IMR-90 (cell line): ENCODE data around the gene SP7.

Experiments used
- BHLHE40 ChIP-seq: fragments of 150-350 bp; IDR thresholded peaks from 2 replicates; pipeline ENCODE4 v1.6.1; 2016; ENCODE audit warnings: mild to moderate bottlenecking, low read depth, low read length
- CHD1 ChIP-seq: IDR thresholded peaks from 2 replicates; pipeline ENCODE4 v1.6.1; 2012; ENCODE audit warnings: low read depth, low read length, improper control_type of control experiment
- MAFK ChIP-seq: IDR thresholded peaks from 2 replicates; pipeline ENCODE4 v1.6.1; 2012; ENCODE audit warnings: low read depth, low read length, improper control_type of control experiment
- MAZ ChIP-seq: IDR thresholded peaks from 2 replicates; pipeline ENCODE4 v1.6.1; 2012; ENCODE audit warnings: low read depth, mild to moderate bottlenecking, low read length, improper control_type of control experiment, moderate library complexity, borderline replicate concordance
- MXI1 ChIP-seq: IDR thresholded peaks from 2 replicates; pipeline ENCODE4 v1.6.1; 2012; ENCODE audit warnings: low read depth, mild to moderate bottlenecking, low read length, moderate library complexity, borderline replicate concordance
- NFE2L2 ChIP-seq: fragments of 150-350 bp; IDR thresholded peaks from 2 replicates; pipeline ENCODE4 v1.6.1; 2016; ENCODE audit warnings: low read depth, mild to moderate bottlenecking, low read length
- POLR2A ChIP-seq: IDR thresholded peaks from 2 replicates; pipeline ENCODE4 v1.6.1; 2012; ENCODE audit warnings: mild to moderate bottlenecking, low read depth, low read length
- RAD21 ChIP-seq: IDR thresholded peaks from 2 replicates; pipeline ENCODE4 v1.6.1; 2012; ENCODE audit warnings: low read length, improper control_type of control experiment
- RFX5 ChIP-seq: IDR thresholded peaks from 2 replicates; pipeline ENCODE4 v1.8.0; 2012; ENCODE audit warnings: low read depth, mild to moderate bottlenecking, low read length, moderate library complexity
- SMC3 ChIP-seq: fragments of 150-350 bp; IDR thresholded peaks from 2 replicates; pipeline ENCODE4 v1.6.1; 2016; ENCODE audit warnings: low read depth, mild to moderate bottlenecking, antibody characterized with exemption, low read length, moderate library complexity
- TF ChIP-seq, protein P1 (sequence below): conservative IDR thresholded peaks from 2 replicates; pipeline ENCODE4 v1.5.1; 2012; ENCODE audit warnings: mild to moderate bottlenecking, low read depth, low read length, improper control_type of control experiment
- TF ChIP-seq, protein P2 (sequence below): fragments of 150-350 bp; IDR thresholded peaks from 2 replicates; pipeline ENCODE4 v1.6.1; 2016; ENCODE audit warnings: low read depth, mild to moderate bottlenecking, low read length, moderate library complexity, borderline replicate concordance

DNA sequence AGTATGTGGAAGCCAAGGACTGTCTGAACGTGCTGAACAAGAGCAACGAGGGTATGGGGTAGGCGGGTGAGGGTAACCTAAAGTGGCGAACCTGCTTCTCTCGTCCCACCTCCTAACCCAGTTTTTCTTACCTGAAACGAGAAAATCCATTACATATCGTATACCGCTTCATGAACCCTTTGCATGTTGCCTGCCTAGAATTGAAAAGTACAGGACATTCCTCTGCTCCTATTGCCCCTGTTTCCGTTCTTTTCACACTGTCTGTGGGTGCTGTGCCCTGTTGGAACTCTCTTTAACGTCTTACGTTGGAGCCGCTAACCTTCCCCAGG is 40.3 kb downstream of the SP7 start:
- TF ChIP-seq RFX5, result no peak
- TF ChIP-seq, protein P1, sequence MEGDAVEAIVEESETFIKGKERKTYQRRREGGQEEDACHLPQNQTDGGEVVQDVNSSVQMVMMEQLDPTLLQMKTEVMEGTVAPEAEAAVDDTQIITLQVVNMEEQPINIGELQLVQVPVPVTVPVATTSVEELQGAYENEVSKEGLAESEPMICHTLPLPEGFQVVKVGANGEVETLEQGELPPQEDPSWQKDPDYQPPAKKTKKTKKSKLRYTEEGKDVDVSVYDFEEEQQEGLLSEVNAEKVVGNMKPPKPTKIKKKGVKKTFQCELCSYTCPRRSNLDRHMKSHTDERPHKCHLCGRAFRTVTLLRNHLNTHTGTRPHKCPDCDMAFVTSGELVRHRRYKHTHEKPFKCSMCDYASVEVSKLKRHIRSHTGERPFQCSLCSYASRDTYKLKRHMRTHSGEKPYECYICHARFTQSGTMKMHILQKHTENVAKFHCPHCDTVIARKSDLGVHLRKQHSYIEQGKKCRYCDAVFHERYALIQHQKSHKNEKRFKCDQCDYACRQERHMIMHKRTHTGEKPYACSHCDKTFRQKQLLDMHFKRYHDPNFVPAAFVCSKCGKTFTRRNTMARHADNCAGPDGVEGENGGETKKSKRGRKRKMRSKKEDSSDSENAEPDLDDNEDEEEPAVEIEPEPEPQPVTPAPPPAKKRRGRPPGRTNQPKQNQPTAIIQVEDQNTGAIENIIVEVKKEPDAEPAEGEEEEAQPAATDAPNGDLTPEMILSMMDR, result no peak
- no peak for TF ChIP-seq NFE2L2
- TF ChIP-seq BHLHE40, result no peak
- no peak for TF ChIP-seq RAD21
- TF ChIP-seq MAZ, result no peak
- no peak for TF ChIP-seq MAFK
- TF ChIP-seq, protein P2, sequence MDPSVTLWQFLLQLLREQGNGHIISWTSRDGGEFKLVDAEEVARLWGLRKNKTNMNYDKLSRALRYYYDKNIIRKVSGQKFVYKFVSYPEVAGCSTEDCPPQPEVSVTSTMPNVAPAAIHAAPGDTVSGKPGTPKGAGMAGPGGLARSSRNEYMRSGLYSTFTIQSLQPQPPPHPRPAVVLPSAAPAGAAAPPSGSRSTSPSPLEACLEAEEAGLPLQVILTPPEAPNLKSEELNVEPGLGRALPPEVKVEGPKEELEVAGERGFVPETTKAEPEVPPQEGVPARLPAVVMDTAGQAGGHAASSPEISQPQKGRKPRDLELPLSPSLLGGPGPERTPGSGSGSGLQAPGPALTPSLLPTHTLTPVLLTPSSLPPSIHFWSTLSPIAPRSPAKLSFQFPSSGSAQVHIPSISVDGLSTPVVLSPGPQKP, result no peak
- no peak for TF ChIP-seq SMC3
- TF ChIP-seq MXI1, result no peak
- no peak for TF ChIP-seq POLR2A
- TF ChIP-seq CHD1, result no peak
